Muscle of back (tissue), 11 donors: ENCODE data around the gene TESK2. TPM values are rescaled to one million over a fixed set of nuclear protein-coding genes. Genes with fewer than 3 reads are reported as not detected.

Experiments
- DNase-seq, 3 donors: peaks; one replicate each; pipeline versions ENCODE4 v3.0.0 to v3.0.0-alpha.2; 2013
- polyA plus RNA-seq, 10 donors: library from polyadenylated mRNA; unstranded; fragments of 120-200 nt; gene quantifications; one replicate each; pipeline ENCODE4 v1.2.1, GENCODE V29; 2013; ENCODE audit not compliant: insufficient read length in 10 of 10

TESK2 gene
- polyA plus RNA-seq, 10 donors: 1.5 to 2.7 (median 1.9) TPM

- DNase-seq: no peak
These were observed 184.6 kb downstream of the TESK2 start for GRCh38 chr1:45306319-45306718.

- DNase-seq: no peak
These were observed 185.7 kb downstream of the TESK2 start for GRCh38 chr1:45305231-45305630.

GRCh38 chr1:45304311-45305081, 186.5 kb downstream of the TESK2 start:
- peak in 2 of 3 donors; percentile 36 to 50 for DNase-seq

GRCh38 chr1:45303520-45304310, 187.2 kb downstream of the TESK2 start:
- peak; percentile 97 to 99 (median 98) for DNase-seq

- no peak for DNase-seq
These were observed 188.3 kb downstream of the TESK2 start for GRCh38 chr1:45302505-45303150.

- DNase-seq: no peak
These were observed 190.3 kb downstream of the TESK2 start for GRCh38 chr1:45300669-45300997.

GRCh38 chr1:45299981-45300668, 190.8 kb downstream of the TESK2 start:
- peak; percentile 61 to 83 (median 75) for DNase-seq

- DNase-seq: no peak
These were observed 191.7 kb downstream of the TESK2 start for GRCh38 chr1:45299296-45299695.

- no peak for DNase-seq
These were observed 193.2 kb downstream of the TESK2 start for GRCh38 chr1:45297666-45298356.

Other genes with a start within 250 kb of the TESK2 start
- gene HPDL, start 164.3 kb downstream of the TESK2 start, polyA plus RNA-seq: 1 to 10 TPM; 1.1 to 2.2 (median 1.6) TPM
- 1 to 10 TPM; 5.9 to 8.9 (median 6.8) TPM for gene TOE1, start 151.0 kb downstream of the TESK2 start, polyA plus RNA-seq
- 10 to 100 TPM; 11.5 to 22.7 (median 15.7) TPM for gene MUTYH, start 150.7 kb downstream of the TESK2 start, polyA plus RNA-seq
- gene CCDC163, start 8.9 kb upstream of the TESK2 start, polyA plus RNA-seq: 1 to 10 TPM in 7 of 10 donors, under 1 TPM in 3; 0.68 to 3.6 (median 1.8) TPM
- gene MMACHC, start 9.1 kb upstream of the TESK2 start, polyA plus RNA-seq: 1 to 10 TPM; 5.1 to 9.7 (median 6.5) TPM
- 100 to 1,000 TPM; 151 to 220 (median 168) TPM for gene PRDX1, start 30.7 kb upstream of the TESK2 start, polyA plus RNA-seq
- 100 to 1,000 TPM in 2 of 10 donors, 10 to 100 TPM in 8; 75.4 to 111 (median 85.9) TPM for gene AKR1A1, start 59.7 kb upstream of the TESK2 start, polyA plus RNA-seq
- gene NASP, start 92.9 kb upstream of the TESK2 start, polyA plus RNA-seq: 100 to 1,000 TPM; 107 to 179 (median 146) TPM
- gene CCDC17, start 132.9 kb upstream of the TESK2 start, polyA plus RNA-seq: 1 to 10 TPM in 8 of 10 donors, under 1 TPM in 2; 0.55 to 3.0 (median 1.4) TPM
- 10 to 100 TPM; 47.1 to 76.8 (median 64.6) TPM for gene GPBP1L1, start 195.4 kb upstream of the TESK2 start, polyA plus RNA-seq
- 10 to 100 TPM; 23.6 to 36.0 (median 30.0) TPM for gene TMEM69, start 197.0 kb upstream of the TESK2 start, polyA plus RNA-seq